ENCODE measurements around the gene SLC29A3.

SLC29A3 gene

DNA sequence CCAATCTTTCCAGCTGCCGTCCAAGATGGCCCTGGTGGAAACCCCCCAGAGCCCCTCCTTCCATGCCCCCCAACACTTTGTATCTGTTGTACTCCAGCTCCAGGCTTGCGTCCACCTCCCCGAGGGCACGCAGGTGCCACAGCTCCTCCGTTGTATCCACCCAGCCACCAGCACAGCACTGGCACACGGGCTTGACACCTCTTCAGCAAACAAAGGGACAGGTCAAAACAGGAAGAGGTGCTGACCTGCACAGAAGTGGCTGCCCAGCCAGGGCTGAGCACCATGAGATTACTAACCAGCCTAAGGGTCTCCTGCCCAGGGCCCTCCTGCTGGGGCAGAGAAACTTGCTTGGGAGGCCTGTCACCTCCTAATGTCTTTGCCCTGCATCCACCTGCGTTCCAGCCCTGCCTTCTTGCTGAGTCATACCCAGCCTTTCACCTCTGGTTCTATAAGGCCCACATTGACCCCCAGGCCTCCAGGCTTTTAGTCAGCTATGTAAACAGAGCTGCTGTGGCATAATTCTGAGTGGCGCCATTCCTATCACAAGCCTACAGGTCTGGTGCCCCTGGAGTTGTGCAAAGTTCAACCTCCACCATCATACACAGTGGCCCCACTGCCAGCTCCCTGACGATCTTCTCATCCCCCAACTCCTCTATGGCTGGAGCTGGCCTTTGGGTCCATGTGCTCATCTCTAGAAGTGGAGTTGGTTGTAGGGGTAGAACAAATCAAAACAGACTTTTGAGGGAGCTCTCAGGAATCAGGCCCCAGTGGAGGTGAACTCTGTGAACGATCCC, 20.9 kb downstream of the SLC29A3 start:
- no peak overlapping the region for H3K27ac ChIP-seq (ENCODE audit: low read depth, low read length)
- no peaks in the 10 kb centered on the region for H3K27me3 ChIP-seq (ENCODE audit: low read length)
- no peaks in the 10 kb centered on the region for H3K9me3 ChIP-seq (ENCODE audit: insufficient read depth, low read length)
- no peaks in the 10 kb centered on the region for H3K9me2 ChIP-seq (replicated peaks; ENCODE audit: insufficient read depth, low read length)
- H3K4me2 ChIP-seq (ENCODE audit: low read depth, low read length, poor library complexity, severe bottlenecking): no peak overlapping the region
- H3F3A ChIP-seq (ENCODE audit: insufficient read depth): no peaks in the 10 kb centered on the region
- no peaks in the 10 kb centered on the region for H3K36me3 ChIP-seq (ENCODE audit: low read length)
- H2AFZ ChIP-seq (ENCODE audit: low read depth, low read length, severe bottlenecking): no peak overlapping the region
- no peak for TF ChIP-seq EZH2phosphoT487 (conservative IDR thresholded peaks at IDR 0.05; ENCODE audit: low read length)
- TF ChIP-seq, protein P1, sequence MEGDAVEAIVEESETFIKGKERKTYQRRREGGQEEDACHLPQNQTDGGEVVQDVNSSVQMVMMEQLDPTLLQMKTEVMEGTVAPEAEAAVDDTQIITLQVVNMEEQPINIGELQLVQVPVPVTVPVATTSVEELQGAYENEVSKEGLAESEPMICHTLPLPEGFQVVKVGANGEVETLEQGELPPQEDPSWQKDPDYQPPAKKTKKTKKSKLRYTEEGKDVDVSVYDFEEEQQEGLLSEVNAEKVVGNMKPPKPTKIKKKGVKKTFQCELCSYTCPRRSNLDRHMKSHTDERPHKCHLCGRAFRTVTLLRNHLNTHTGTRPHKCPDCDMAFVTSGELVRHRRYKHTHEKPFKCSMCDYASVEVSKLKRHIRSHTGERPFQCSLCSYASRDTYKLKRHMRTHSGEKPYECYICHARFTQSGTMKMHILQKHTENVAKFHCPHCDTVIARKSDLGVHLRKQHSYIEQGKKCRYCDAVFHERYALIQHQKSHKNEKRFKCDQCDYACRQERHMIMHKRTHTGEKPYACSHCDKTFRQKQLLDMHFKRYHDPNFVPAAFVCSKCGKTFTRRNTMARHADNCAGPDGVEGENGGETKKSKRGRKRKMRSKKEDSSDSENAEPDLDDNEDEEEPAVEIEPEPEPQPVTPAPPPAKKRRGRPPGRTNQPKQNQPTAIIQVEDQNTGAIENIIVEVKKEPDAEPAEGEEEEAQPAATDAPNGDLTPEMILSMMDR (IDR thresholded peaks at IDR 0.05; ENCODE audit: insufficient read depth, low read length, poor library complexity, severe bottlenecking): no peak
- no peaks in the 10 kb centered on the region; the same call in 1 of the 2 replicates for H4K20me1 ChIP-seq (ENCODE audit: low read depth, low read length)
- H3K9ac ChIP-seq (ENCODE audit: low read length): no peak overlapping the region
- H3K79me2 ChIP-seq (ENCODE audit: insufficient read depth, low read length): no peaks in the 10 kb centered on the region
- H3K4me3 ChIP-seq (ENCODE audit: insufficient read depth, low read length, poor library complexity, severe bottlenecking): no peak overlapping the region

DNA sequence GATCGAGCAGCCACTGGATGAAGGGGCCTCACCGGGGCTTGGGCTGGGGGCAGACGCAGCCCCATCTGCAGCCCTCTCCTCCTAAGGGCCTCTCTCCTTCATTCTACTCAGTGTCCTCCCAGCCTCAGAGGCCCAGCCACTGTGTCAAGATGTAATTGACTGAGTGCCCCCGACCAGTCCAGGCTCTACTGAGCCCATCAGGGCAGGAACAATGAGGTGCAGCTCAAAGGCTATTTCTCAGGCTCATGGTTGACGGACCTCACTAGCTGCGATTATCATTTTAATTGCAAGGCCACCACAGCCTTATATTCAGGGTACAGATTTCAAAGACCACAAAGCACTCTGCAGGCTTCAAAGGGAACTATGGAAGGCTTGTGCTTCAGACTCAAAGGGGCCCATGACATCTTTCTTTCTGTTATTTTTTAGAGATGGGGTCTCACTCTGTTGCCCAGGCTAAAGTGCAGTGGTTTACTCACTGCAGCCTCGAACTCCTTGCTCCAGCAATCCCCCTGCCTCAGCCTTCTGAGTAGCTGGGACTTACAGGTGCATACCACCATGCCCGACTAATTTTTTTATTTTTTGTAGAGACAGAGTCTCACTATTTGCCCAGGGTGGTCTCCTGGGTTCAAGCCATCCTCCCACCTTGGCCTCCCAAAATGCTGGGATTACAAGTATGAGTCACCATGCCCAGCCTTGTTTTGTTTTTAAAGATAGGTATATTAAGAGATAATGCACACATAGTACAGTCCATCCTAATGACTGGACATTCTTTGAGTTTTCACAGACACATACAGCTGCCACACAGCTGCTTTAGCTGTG, 23.7 kb downstream of the SLC29A3 start:
- no peaks in the 10 kb centered on the region; the same call in 1 of the 2 replicates for H4K20me1 ChIP-seq (ENCODE audit: low read depth, low read length)
- H3K36me3 ChIP-seq (ENCODE audit: low read length): no peaks in the 10 kb centered on the region
- H3F3A ChIP-seq (ENCODE audit: insufficient read depth): no peaks in the 10 kb centered on the region
- H3K4me2 ChIP-seq (ENCODE audit: low read depth, low read length, poor library complexity, severe bottlenecking): no peak overlapping the region
- TF ChIP-seq EZH2phosphoT487 (conservative IDR thresholded peaks at IDR 0.05; ENCODE audit: low read length): no peak
- TF ChIP-seq, protein P1 (IDR thresholded peaks at IDR 0.05; ENCODE audit: insufficient read depth, low read length, poor library complexity, severe bottlenecking): no peak
- H3K9me3 ChIP-seq (ENCODE audit: insufficient read depth, low read length): no peaks in the 10 kb centered on the region
- no peak overlapping the region for H3K9ac ChIP-seq (ENCODE audit: low read length)
- H3K4me3 ChIP-seq (ENCODE audit: insufficient read depth, low read length, poor library complexity, severe bottlenecking): no peak overlapping the region
- H3K27me3 ChIP-seq (ENCODE audit: low read length): no peaks in the 10 kb centered on the region
- no peaks in the 10 kb centered on the region for H3K79me2 ChIP-seq (ENCODE audit: insufficient read depth, low read length)
- H2AFZ ChIP-seq (ENCODE audit: low read depth, low read length, severe bottlenecking): no peak overlapping the region
- H3K9me2 ChIP-seq (replicated peaks; ENCODE audit: insufficient read depth, low read length): no peaks in the 10 kb centered on the region
- H3K27ac ChIP-seq (ENCODE audit: low read depth, low read length): no peak overlapping the region

DNA sequence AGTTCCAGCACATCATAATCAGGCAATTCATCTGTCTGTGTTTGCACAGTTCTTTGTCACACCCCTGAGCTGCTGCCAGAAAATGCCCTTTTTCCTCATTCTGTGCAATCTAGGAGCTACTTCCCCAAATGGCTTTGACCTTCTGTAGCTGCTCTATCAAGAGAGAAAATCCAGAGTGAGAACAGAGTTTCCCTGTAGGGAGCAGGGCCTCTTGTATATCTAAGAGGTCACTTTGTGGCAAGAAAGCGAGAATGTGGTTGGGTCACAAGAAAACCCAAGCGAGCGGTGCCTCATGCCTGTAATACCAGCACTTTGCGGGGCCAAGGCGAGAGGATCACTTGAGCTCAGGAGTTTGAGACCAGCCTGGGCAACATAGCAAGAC, 24.3 kb downstream of the SLC29A3 start:
- Histone ChIP-seq H3K27ac (ENCODE audit: low read depth, low read length) (no peak overlapping the region), H3K4me3 (ENCODE audit: insufficient read depth, low read length, poor library complexity, severe bottlenecking) (no peak overlapping the region), H3F3A (ENCODE audit: insufficient read depth) (no peaks in the 10 kb centered on the region), H3K4me2 (ENCODE audit: low read depth, low read length, poor library complexity, severe bottlenecking) (no peak overlapping the region), H3K9me3 (ENCODE audit: insufficient read depth, low read length) (no peaks in the 10 kb centered on the region), H3K27me3 (ENCODE audit: low read length) (no peaks in the 10 kb centered on the region), H3K9ac (ENCODE audit: low read length) (no peak overlapping the region), H2AFZ (ENCODE audit: low read depth, low read length, severe bottlenecking) (no peak overlapping the region), H3K36me3 (ENCODE audit: low read length) (no peaks in the 10 kb centered on the region), H3K9me2 (replicated peaks; ENCODE audit: insufficient read depth, low read length) (no peaks in the 10 kb centered on the region), H3K79me2 (ENCODE audit: insufficient read depth, low read length) (no peaks in the 10 kb centered on the region), H4K20me1 (ENCODE audit: low read depth, low read length) (no peaks in the 10 kb centered on the region; the same call in 1 of the 2 replicates)
- TF ChIP-seq EZH2phosphoT487 (conservative IDR thresholded peaks at IDR 0.05; ENCODE audit: low read length): no peak
- TF ChIP-seq, protein P1 (IDR thresholded peaks at IDR 0.05; ENCODE audit: insufficient read depth, low read length, poor library complexity, severe bottlenecking): no peak
